GM10266 (cell line): ENCODE measurements around the gene NAA16.
"Not testable (repeated sequence)": the region's sequence is repeated elsewhere in the genome, so short reads cannot be mapped to it uniquely, and the experiment has no call there.

Experiments used
- DNase-seq: peaks from one replicate; pipeline ENCODE4 v3.0.0; 2012; ENCODE audit errors: extremely low spot score
- TF ChIP-seq, protein P1 (sequence below): IDR thresholded peaks from 2 replicates; pipeline ENCODE4 v1.5.1; 2012; ENCODE audit warnings: mild to moderate bottlenecking, low read depth; ENCODE audit not compliant: control insufficient read depth, insufficient read depth; ENCODE audit errors: missing control alignments

Gene NAA16

DNA sequence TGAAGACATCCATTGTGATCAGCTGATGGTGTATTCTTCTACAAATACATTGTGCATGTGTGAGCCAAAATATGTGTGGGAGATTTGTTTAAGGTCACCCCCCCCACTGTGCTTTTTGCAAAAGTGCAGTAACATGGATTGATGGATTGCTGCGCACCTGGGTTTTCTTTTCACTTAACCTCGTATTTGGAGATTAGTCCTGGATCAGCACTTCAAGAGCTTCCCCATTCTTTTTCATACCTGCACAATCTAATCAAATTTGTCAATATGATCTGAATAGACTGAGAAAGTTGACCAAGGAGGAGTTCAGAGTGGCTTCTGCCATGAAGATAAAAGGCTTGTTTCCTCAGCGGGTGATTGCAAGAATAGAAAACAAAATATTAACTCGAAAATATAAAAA lies 23.7 kb downstream of the NAA16 start:
- TF ChIP-seq, protein P1, sequence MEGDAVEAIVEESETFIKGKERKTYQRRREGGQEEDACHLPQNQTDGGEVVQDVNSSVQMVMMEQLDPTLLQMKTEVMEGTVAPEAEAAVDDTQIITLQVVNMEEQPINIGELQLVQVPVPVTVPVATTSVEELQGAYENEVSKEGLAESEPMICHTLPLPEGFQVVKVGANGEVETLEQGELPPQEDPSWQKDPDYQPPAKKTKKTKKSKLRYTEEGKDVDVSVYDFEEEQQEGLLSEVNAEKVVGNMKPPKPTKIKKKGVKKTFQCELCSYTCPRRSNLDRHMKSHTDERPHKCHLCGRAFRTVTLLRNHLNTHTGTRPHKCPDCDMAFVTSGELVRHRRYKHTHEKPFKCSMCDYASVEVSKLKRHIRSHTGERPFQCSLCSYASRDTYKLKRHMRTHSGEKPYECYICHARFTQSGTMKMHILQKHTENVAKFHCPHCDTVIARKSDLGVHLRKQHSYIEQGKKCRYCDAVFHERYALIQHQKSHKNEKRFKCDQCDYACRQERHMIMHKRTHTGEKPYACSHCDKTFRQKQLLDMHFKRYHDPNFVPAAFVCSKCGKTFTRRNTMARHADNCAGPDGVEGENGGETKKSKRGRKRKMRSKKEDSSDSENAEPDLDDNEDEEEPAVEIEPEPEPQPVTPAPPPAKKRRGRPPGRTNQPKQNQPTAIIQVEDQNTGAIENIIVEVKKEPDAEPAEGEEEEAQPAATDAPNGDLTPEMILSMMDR, result no peak
- no peak for DNase-seq

DNA sequence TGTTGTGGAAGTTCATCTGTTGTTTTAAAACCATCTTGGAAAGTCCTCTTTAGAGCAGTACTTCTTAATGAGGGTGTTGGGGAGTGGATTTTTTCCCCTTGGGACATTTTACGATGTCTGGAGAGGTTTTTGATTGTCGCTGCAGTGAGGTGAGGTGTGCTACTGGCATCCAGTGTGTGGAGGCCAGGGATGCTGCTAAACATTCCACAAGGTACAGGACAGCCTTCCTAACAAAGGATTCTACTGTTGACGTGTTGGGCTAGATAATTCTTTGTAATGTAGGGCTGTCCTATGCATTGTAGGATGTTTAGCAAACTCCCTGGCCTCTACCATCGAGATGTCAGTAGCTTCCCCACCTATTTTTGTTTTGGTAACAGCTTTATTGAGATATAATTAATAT lies 33.3 kb downstream of the NAA16 start:
- TF ChIP-seq, protein P1, result no peak
- no peak for DNase-seq

DNA sequence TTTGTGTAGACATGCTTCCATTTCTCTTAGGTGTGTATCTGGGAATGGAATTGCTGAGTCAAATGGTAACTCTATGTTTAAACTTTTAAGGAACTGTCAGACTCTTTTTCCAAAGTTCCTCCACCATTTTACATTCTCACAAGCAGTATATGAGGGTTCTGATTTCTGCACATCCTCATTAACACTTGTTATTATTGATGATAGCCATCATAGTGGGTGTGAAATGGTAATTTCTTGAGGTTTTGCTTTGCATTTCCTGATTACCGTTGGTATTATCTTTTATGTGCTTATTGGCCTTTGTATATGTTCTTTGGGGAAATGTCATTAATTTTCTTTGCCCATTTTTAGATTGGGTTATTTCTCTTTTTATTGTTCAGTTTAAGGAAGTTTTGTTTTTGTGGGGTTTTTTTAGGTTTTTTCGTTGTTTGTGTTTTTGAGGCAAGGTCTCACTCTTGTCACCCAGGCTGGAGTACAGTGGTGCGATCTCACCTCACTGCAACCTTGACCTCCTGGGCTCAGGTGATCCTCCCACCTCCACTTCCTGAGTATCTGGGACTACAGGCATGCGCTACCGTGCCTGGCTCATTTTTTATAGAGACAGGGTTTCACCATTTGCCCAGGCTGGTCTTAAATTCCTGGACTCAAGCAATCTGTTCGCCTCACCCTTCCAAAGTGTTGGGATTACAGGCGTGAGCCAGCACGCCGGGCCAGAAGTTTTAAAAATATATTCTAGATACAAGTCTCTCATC lies 34.3 kb downstream of the NAA16 start:
- TF ChIP-seq, protein P1, result no peak
- no peak for DNase-seq

DNA sequence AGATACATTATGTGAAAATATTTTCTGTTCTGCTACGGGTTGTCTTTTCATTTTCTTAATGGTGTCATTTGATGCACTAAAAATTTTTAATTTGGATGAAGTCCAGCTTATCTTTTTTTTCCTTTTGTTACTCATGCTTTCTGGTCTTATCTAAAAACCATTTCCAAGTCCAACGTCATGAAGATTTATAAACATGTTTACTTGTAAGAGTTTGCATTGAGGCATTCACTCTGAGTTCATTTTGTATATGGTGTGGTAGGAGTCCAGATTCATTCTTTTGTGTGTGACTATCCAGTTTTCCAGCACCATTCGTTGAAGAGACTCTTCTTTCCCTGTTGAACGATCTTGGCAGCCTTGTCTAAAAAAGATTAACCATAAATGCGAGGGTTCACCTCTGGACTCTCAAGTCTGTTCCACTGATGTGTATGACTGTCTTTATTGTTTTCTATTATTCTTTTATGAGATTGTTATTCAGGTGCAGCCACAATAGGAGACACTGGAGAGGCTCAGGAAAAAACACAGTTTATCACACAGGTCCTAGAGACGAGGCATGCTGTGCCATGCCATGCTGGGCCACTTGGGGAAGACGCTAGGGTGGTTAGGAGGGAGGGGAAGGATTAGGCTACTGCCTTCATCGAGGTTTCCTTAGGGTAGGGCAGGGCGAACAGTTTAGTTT lies 35.0 kb downstream of the NAA16 start:
- TF ChIP-seq, protein P1, result no peak
- no peak for DNase-seq

DNA sequence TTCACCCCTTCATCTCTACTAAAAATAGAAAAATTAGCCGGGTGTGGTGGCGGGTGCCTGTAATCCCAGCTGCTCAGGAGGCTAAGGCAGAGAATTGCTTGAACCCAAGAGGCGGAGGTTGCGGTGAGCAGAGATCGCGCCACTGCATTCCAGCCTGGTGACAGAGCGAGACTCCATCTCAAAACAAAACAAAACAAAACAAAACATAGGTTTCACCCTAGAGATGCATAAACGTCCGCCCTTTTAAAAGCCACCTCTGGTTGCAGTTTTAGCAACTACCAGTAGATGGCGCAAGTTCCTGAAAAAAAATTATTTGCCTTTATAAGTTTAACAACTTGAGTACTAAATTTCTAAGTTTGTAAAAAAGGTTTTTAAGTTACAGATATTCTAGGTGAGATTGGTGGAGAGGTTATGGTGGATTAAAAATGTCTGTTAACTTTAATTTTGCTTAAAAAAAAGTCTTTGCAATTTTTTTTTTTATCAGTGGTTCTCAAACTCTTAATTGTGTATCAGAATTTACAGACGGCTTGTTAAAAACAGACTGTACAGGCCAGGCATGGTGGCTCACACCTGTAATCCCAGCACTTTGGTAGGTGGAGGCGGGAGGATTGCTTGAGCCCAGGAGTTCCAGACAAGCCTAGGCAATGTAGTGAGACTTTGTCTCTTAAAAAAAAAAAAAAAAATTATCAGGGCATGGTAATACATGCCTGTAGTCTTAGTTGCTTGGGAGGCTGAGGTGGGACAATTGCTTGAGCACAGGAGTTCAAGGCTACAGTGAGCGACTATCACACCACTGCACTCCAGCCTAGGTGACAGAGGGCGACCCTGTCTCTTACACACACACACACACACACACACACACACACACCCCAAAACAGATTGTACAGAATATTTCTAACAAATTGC lies 42.1 kb downstream of the NAA16 start:
- DNase-seq, result peak; percentile 50
- TF ChIP-seq, protein P1, result peak; percentile 79

DNA sequence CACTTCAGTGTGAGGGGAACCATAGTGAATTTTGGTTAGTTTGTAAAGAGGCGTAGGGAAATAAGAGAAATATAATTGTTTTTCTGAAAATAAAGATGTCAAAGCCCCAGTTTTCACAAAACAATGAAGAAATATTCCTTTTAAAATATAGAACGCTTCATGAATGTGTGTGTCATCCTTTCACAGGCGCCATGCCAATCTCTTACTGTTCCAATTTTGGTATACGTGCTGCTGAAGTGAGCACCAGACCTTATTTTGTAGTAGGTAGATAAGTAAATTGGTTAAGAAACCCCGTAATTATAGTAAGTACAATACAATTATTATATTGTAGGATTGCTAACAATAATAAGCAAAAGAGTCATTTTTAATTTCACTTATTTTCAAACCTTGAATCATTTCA lies 43.3 kb downstream of the NAA16 start:
- TF ChIP-seq, protein P1, result no peak
- DNase-seq, result no peak

DNA sequence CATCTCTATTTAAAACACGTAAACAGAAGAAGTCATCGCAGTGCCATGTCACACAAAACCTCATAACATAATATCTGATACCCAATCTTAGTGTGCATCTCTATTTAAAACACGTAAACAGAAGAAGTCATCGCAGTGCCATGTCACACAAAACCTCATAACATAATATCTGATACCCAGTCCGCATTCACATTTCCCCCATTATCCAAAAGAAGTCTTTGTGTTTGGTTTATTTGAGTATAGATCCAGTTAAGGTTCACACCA lies 45.2 kb downstream of the NAA16 start:
- DNase-seq, result not testable (repeated sequence)
